HEK293 (cell line): ENCODE results near the gene LDB1.

Experiments used
- CTCF ChIP-seq: fragments of 450-650 bp; formaldehyde crosslinking; IDR thresholded peaks from 2 replicates; pipeline ENCODE4 v1.5.1; 2016; ENCODE audit warnings: missing biosample characterization, missing genetic modification characterization
- YY1 ChIP-seq: fragments of 450-650 bp; formaldehyde crosslinking; IDR thresholded peaks from 2 replicates; pipeline ENCODE4 v1.5.1; 2018; ENCODE audit warnings: missing biosample characterization, missing genetic modification characterization

- no peak for TF ChIP-seq CTCF
- no peak for TF ChIP-seq YY1
These were observed 51.1 kb downstream of the LDB1 start for GRCh38 chr10:102069071-102069470.
